ENCODE data around the gene HIP1. TPM values are rescaled to one million over a fixed set of nuclear protein-coding genes. Genes with fewer than 3 reads are reported as not detected.

The HIP1 gene
- total RNA-seq, 1 donor from 2014 or later, result 14.0 TPM

DNA sequence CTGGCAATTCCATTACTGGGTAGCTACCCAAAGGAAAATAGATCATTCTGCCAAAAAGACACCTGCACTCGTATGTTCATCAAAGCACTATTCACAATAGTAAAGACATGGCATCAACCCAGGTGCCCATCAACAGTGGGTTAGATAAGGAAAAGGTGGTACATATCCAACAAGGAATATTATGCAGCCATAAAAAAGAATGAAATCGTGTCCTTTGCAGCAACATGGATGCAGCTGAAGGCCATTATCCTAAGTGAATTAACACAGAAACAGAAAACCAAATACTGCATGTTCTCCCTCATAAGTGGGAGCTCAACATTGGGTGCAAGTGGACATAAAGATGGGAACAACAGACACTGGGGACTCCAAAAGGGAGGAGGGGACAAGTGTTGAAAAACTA, 93.2 kb downstream of the HIP1 start:
- FAIRE-seq (no peak), DNase-seq (ENCODE audit: low read depth) (no peak)
- no peak overlapping the region for H3K4me3 ChIP-seq (ENCODE audit: insufficient read depth, low read depth, low read length)
- H3K27me3 ChIP-seq (ENCODE audit: insufficient read depth, low read length), result no peaks in the 10 kb centered on the region
- H3K4me2 ChIP-seq (ENCODE audit: low read length), result no peak overlapping the region
- Mint-ChIP-seq H3K4me3 (ENCODE audit: unreplicated experiment) (no peak overlapping the region), H3K27ac (ENCODE audit: unreplicated experiment) (no peak overlapping the region), H3K4me1 (ENCODE audit: low read depth, unreplicated experiment) (peaks cover 4% of the 10 kb centered on the region), H3K27me3 (ENCODE audit: low read depth, unreplicated experiment) (peaks cover 2% of the 10 kb centered on the region), H3K9me3 (ENCODE audit: unreplicated experiment) (peaks cover 2% of the 10 kb centered on the region), H3K36me3 (ENCODE audit: low read depth, unreplicated experiment) (peaks cover 3% of the 10 kb centered on the region)
- H4K20me1 ChIP-seq (ENCODE audit: insufficient read depth, low read length), result no peaks in the 10 kb centered on the region
- H3K9ac ChIP-seq (ENCODE audit: low read length), result no peak overlapping the region
- no peaks in the 10 kb centered on the region for H3K79me2 ChIP-seq (ENCODE audit: insufficient read depth, low read length)
- H3K36me3 ChIP-seq (ENCODE audit: insufficient read depth, low read length), result no peaks in the 10 kb centered on the region
- no peak overlapping the region for H3K27ac ChIP-seq (ENCODE audit: low read depth, low read length)
- H3K9me3 ChIP-seq (ENCODE audit: insufficient read depth, low read depth, low read length), result no peaks in the 10 kb centered on the region
- no peak overlapping the region for H2AFZ ChIP-seq (ENCODE audit: low read depth, low read length)
- TF ChIP-seq, protein P1, sequence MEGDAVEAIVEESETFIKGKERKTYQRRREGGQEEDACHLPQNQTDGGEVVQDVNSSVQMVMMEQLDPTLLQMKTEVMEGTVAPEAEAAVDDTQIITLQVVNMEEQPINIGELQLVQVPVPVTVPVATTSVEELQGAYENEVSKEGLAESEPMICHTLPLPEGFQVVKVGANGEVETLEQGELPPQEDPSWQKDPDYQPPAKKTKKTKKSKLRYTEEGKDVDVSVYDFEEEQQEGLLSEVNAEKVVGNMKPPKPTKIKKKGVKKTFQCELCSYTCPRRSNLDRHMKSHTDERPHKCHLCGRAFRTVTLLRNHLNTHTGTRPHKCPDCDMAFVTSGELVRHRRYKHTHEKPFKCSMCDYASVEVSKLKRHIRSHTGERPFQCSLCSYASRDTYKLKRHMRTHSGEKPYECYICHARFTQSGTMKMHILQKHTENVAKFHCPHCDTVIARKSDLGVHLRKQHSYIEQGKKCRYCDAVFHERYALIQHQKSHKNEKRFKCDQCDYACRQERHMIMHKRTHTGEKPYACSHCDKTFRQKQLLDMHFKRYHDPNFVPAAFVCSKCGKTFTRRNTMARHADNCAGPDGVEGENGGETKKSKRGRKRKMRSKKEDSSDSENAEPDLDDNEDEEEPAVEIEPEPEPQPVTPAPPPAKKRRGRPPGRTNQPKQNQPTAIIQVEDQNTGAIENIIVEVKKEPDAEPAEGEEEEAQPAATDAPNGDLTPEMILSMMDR (IDR thresholded peaks at IDR 0.05; ENCODE audit: insufficient read depth, low read depth, low read length), result no peak
- TF ChIP-seq EZH2 (IDR thresholded peaks at IDR 0.05; ENCODE audit: insufficient read depth, low read length), result no peak
- H3K4me1 ChIP-seq (ENCODE audit: insufficient read depth, low read length), result peaks cover 3% of the 10 kb centered on the region

DNA sequence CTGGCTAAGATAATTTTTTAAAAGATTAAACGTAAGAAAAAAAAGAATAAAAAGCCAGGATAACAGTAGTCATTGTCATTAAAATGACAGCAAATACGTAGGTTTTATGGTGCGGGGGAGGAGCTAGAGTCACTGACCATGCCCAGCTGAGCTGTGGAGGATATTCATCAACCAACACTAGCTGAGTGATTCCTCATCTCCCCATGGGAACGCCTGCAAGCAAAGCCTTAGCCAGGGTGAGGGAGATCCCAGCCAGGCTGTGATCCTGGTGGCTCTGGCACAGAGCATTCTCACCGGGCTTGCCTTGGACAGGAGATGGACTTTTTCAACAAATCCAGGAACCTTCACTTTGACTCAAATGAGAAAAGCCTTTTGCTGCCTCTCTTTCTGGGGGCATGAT, 94.2 kb downstream of the HIP1 start:
- FAIRE-seq (no peak), DNase-seq (ENCODE audit: low read depth) (no peak)
- Mint-ChIP-seq H3K27me3 (ENCODE audit: low read depth, unreplicated experiment) (peaks cover 2% of the 10 kb centered on the region), H3K4me1 (ENCODE audit: low read depth, unreplicated experiment) (no peaks in the 10 kb centered on the region), H3K4me3 (ENCODE audit: unreplicated experiment) (no peak overlapping the region), H3K27ac (ENCODE audit: unreplicated experiment) (no peak overlapping the region), H3K9me3 (ENCODE audit: unreplicated experiment) (peaks cover 2% of the 10 kb centered on the region), H3K36me3 (ENCODE audit: low read depth, unreplicated experiment) (peaks cover 3% of the 10 kb centered on the region)
- H3K4me3 ChIP-seq (ENCODE audit: insufficient read depth, low read depth, low read length), result no peak overlapping the region
- no peaks in the 10 kb centered on the region for H4K20me1 ChIP-seq (ENCODE audit: insufficient read depth, low read length)
- no peak overlapping the region for H3K27ac ChIP-seq (ENCODE audit: low read depth, low read length)
- H3K9ac ChIP-seq (ENCODE audit: low read length), result no peak overlapping the region
- H3K4me2 ChIP-seq (ENCODE audit: low read length), result no peak overlapping the region
- peaks cover 5% of the 10 kb centered on the region for H3K4me1 ChIP-seq (ENCODE audit: insufficient read depth, low read length)
- no peaks in the 10 kb centered on the region for H3K79me2 ChIP-seq (ENCODE audit: insufficient read depth, low read length)
- H3K27me3 ChIP-seq (ENCODE audit: insufficient read depth, low read length), result no peaks in the 10 kb centered on the region
- H3K9me3 ChIP-seq (ENCODE audit: insufficient read depth, low read depth, low read length), result no peaks in the 10 kb centered on the region
- TF ChIP-seq, protein P1 (IDR thresholded peaks at IDR 0.05; ENCODE audit: insufficient read depth, low read depth, low read length), result no peak
- no peak for TF ChIP-seq EZH2 (IDR thresholded peaks at IDR 0.05; ENCODE audit: insufficient read depth, low read length)
- H3K36me3 ChIP-seq (ENCODE audit: insufficient read depth, low read length), result no peaks in the 10 kb centered on the region
- H2AFZ ChIP-seq (ENCODE audit: low read depth, low read length), result no peak overlapping the region

DNA sequence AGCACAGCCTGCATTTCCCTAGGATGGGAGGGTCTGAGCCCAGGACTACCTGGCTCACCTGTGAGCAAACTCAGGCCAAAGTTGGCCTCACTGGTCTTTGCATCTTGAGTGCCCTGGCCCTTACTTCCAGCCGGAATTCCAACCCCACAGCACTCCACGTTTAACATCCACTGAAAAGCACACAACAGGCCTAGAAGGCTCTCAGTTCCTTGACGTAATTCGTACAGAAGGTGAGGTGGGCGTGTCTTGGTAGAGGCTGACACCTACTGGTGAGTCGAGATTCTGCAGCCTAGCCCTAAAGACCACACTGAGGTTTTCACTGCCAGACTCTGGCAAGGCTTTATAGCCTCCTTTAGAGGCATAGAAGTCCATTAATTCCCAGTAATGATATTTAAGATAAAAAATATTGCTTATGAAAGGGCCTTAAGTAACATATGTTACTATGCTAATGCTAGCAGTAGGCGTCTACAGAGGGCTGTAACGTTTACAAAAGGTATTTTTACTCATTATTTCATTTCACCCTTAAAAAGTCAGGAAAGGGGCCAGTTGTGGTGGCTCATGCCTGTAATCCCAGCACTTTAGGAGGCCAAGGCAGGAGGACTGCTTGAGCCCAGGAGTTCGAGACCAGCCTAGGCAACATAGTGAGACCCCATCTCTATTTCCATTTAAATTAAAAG, 95.8 kb downstream of the HIP1 start:
- Histone ChIP-seq H3K4me2 (ENCODE audit: low read length) (no peak overlapping the region), H3K4me3 (ENCODE audit: insufficient read depth, low read depth, low read length) (no peak overlapping the region), H3K27ac (ENCODE audit: low read depth, low read length) (no peak overlapping the region), H3K9me3 (ENCODE audit: insufficient read depth, low read depth, low read length) (no peaks in the 10 kb centered on the region), H3K4me1 (ENCODE audit: insufficient read depth, low read length) (peaks cover 14% of the 10 kb centered on the region), H2AFZ (ENCODE audit: low read depth, low read length) (no peak overlapping the region), H3K27me3 (ENCODE audit: insufficient read depth, low read length) (no peaks in the 10 kb centered on the region), H3K79me2 (ENCODE audit: insufficient read depth, low read length) (peaks cover 5% of the 10 kb centered on the region), H4K20me1 (ENCODE audit: insufficient read depth, low read length) (no peaks in the 10 kb centered on the region), H3K9ac (ENCODE audit: low read length) (no peak overlapping the region), H3K36me3 (ENCODE audit: insufficient read depth, low read length) (no peaks in the 10 kb centered on the region)
- FAIRE-seq (no peak), DNase-seq (ENCODE audit: low read depth) (peak; percentile 54)
- H3K4me1 Mint-ChIP-seq (ENCODE audit: low read depth, unreplicated experiment), result no peaks in the 10 kb centered on the region
- H3K27me3 Mint-ChIP-seq (ENCODE audit: low read depth, unreplicated experiment), result peaks cover 2% of the 10 kb centered on the region
- no peaks in the 10 kb centered on the region for H3K9me3 Mint-ChIP-seq (ENCODE audit: unreplicated experiment)
- no peak overlapping the region for H3K27ac Mint-ChIP-seq (ENCODE audit: unreplicated experiment)
- H3K4me3 Mint-ChIP-seq (ENCODE audit: unreplicated experiment), result no peak overlapping the region
- H3K36me3 Mint-ChIP-seq (ENCODE audit: low read depth, unreplicated experiment), result peaks cover 3% of the 10 kb centered on the region
- no peak for TF ChIP-seq EZH2 (IDR thresholded peaks at IDR 0.05; ENCODE audit: insufficient read depth, low read length)
- TF ChIP-seq, protein P1 (IDR thresholded peaks at IDR 0.05; ENCODE audit: insufficient read depth, low read depth, low read length), result peak; percentile 74

Data from astrocyte (in vitro differentiated cells and primary cell).